Fibroblast of the conjunctiva (primary cell): ENCODE measurements around the gene C7orf25.

Source experiments
- DNase-seq: peaks from one replicate; pipeline ENCODE4 v3.0.0-alpha.2; 2010; ENCODE audit warnings: low read depth

Gene C7orf25

DNA sequence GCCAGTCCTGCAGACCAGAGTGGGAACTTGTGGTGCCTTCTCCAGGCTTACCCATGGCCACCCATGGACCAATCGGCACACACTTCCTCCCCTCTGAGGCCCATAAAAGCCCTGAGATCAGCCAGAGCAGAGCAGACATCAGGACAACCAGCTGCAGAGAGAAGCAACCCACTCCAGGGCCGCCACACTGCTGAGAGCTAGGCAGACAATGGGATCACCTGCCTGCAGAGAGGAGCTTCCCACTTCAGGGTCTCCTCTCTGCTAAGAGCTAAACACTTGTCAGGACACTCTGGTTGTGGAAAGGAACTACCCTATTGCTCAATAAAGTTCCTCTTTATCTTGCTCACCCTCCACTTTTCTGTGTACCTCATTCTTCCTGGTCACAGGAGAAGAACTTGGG lies 34.0 kb downstream of the C7orf25 start:
- no peak for DNase-seq

DNA sequence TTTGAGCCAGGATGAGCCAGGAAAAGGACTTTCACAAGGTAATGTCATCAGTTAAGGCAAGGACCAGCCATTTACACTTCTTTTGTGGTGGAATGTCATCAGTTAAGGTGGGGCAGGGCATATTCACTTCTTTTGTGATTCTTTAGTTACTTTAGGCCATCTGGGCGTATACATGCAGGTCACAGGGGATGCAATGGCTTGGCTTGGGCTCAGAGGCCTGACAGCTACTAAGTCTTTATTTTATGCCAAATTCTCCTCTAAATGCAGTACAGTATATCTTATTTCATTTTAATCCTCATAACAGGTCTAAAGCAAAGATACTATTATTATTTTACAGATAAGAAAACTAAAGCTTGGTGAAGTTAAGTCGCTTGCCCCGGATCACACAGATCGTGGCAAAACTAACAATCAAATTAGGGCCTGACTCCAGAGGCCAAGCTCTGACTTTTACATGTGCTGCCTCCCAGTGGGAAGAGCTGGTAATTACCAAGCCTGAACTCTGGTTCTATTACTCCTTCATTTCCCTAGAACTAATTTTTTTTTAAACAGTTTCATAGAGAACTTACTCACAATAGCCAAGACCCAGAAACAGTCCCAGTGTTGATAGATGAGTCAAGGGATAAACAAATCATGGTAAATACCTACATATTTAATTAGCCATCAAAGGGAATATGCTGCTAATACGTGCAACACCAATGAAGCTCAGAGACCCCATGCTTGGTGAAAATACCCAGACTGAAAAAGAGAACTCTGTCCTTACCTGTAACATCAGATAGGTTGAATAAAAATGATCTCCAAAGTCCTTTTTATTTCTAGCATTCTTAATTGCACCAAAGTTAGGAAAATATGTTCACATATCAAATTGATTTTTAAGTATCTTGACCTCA lies 35.4 kb downstream of the C7orf25 start:
- peak; percentile 40 for DNase-seq

DNA sequence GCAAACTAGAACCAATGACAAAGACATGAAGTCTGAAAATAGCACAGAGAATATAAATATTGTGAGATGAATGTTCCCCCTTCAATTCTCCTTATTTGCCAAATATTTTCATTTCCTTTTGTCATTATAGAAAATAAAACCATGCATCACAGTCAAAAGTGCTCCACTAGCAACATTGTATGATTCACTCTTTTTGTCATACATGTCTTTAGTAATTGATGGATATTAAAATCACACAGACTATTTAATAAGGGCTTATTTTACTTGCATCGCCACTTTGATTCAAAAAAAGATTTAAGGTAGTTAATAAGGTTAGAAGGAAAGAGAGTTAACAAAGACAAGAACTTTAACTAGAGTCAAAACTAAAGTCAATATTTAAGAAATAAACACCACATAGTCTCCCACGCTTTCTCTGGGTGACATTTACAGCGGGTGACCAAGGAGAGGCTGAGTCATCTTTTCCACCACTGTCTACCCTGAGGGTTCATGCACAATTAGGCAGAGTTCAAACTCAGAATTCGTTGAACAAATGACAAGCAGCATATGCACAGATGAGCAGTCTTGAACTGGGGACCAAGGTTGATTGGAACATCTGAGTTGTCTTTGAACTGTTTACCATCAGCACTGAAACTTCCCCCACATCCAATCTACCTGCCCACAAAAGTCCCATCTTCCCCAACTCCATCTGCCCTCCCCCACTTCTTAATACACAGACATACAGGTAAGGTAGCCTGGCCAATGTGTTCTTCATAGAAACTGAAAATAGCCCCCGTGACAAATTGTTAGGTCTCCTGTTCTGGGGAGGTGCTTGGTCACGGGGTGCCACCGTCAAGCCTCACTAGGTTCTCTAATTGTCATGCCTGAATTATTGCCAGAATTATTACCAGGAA lies 42.5 kb downstream of the C7orf25 start:
- no peak for DNase-seq

DNA sequence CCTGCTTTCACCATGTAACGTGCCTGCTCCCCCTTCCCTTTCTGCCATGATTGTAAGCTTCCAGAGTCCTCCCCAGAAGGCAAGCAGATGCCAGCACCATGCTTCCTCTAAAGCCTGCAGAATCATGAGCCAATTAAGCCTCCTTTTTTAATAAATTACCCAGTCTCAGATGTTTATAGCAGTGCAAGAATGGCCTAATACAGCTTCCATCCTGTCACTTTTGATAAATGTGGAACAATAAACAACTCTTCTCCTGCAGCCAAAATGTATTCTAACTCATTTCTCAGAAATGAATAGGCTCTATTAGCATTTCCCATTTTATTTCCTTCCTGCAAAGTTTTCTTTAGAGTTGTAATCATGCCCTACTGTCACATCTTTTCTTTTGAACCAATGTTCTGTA lies 43.4 kb downstream of the C7orf25 start:
- DNase-seq = no peak
